SU-DHL-6 (cell line): ENCODE measurements around the gene CARHSP1.

ENCODE experiments used
- CTCF ChIP-seq: fragments of 200-600 bp; sonication (generic); IDR thresholded peaks from one replicate; pipeline ENCODE4 v1.5.1; 2017; ENCODE audit warnings: antibody characterized with exemption, mild to moderate bottlenecking, low read length, moderate library complexity; ENCODE audit not compliant: insufficient read depth, poor library complexity, severe bottlenecking
- EZH2phosphoT487 ChIP-seq: fragments of 200-600 bp; sonication (generic), shearing (Covaris generic); conservative IDR thresholded peaks from 2 replicates; pipeline ENCODE4 v1.6.1; 2018; ENCODE audit warnings: mild to moderate bottlenecking, antibody characterized with exemption, low read length, moderate library complexity, mixed read lengths

- TF ChIP-seq CTCF: no peak
- TF ChIP-seq EZH2phosphoT487: no peak
These were observed 32.6 kb upstream of the CARHSP1 start for GRCh38 chr16:8901320-8901861.
